IPS-18c (cell line): Measurements from ENCODE around the gene ARHGEF28.

ENCODE experiments used
- H3K4me3 ChIP-seq: 2 replicates; pipeline ENCODE4 v1.7.0; 2013; ENCODE audit warnings: low read depth, mild to moderate bottlenecking, low read length, moderate library complexity; ENCODE audit not compliant: insufficient read depth
- H3K9me3 ChIP-seq: one replicate; pipeline ENCODE4 v1.6.1; 2013; ENCODE audit warnings: mild to moderate bottlenecking, low read length, moderate library complexity; ENCODE audit not compliant: control insufficient read depth, insufficient read depth

The ARHGEF28 gene

DNA sequence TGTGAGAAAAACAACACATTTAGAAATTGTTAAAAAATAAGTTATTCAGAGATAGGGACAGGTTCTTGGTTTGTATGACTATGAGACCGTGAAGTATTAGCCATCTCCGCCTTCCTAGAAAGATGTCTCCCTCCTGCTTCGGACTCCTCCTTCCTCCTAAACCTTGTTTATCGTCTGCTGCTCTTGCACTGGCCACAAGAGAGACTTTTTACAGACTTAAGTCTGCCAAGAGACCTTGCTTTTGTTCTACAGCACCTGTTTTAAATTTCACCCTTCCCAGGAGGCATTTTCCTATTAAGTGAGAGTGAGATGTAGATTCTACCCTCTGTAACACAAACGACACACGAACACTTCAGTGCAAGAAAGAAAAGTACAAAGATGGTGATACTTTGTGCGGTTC lies 274.6 kb downstream of the ARHGEF28 start:
- H3K9me3 ChIP-seq: no peaks in the 10 kb centered on the region

DNA sequence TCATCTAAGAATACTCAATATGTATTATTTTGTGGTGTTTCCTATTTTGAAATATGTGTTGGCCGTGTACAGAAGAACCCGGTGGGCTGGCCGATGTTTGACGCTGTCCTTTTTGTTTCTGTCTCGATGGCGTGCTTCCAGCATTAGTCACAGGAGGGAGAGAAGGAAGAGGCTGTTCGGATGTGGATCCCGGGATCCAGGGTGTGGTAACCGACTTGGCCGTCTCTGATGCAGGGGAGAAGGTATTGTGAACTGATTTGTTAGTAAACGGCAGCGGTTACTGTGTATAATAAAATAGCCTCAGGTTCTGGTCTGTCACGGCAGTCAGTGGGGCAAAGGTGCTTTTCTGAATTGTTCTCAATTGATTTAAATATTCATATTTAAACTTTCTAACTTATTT lies 275.0 kb downstream of the ARHGEF28 start:
- H3K4me3 ChIP-seq: no peak overlapping the region
- no peaks in the 10 kb centered on the region for H3K9me3 ChIP-seq

More for the DNA sequence above, 274.6 kb downstream of the ARHGEF28 start:
- H3K4me3 ChIP-seq: no peak overlapping the region

DNA sequence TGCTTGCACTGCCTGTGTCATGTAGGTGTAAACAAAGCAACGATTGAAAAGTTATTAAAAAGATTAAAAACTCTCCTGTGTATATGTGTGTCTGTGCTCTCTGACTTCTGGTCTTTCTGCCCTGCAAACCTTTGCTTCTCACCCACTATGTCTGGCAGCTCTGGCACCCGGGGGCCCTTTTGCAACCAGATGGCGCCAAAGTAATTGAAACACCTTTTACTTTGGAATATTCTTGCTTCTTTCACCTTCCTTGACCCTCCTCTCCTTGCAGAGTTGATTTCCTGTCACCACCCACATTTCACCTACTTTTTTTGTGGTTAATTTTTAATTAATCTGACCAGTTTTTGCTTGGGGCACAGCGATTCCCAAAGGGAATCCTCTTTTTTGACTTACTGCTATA lies 275.5 kb downstream of the ARHGEF28 start:
- no peak overlapping the region for H3K4me3 ChIP-seq
- no peaks in the 10 kb centered on the region for H3K9me3 ChIP-seq

DNA sequence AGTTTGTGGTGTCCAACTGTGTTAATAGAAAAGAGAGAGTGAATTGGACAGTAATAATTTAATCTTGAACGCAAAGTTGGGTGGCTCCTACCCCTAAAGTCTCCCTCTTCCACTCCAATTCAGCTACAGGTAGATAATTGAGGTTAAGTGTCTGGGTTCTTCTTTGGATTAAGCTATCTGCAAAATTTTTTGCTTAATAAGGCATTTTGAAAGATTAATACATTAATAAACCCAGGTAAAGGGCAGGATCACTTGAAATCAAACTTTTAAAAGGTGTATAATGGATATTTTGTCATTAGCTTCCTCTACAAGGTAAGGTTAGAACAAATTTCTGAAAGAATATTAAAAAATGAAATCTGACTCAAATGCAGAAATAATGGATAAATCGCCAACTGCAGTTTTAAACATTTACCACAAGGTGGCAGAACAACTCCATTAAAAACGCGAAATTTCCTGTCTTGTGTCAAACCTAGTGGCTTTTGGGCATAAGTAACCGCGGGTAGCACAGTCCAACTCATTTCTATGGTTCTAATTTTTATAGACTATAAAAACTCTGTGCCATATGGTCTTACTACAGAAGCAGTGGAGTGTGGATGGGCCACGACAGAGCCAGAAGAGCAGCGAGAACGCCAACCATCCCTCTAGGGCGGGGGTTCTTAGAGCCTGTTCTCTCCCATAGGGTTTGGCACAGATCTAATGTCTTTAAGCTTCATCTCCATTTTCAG lies 276.5 kb downstream of the ARHGEF28 start:
- H3K4me3 ChIP-seq: no peak overlapping the region
- H3K9me3 ChIP-seq: no peaks in the 10 kb centered on the region

DNA sequence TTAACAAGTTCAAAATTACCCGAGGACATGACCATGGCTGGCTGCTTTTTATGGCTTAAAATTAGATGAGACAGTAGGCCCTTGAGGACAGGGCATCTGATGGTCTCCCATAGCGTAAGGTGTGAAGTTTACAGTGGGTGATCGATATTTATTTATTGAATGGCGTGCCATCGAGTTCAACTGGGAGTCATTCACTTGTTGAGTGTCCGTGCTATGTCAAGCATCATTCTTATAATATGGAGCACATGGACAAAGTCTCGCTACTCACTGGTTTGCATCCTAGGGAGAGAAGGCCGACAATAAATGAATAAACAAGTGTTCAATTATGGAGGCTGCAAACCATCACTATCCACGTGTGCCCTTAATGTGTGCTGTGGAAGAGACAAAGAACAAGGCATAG lies 277.2 kb downstream of the ARHGEF28 start:
- H3K4me3 ChIP-seq: no peak overlapping the region
- H3K9me3 ChIP-seq: no peaks in the 10 kb centered on the region

DNA sequence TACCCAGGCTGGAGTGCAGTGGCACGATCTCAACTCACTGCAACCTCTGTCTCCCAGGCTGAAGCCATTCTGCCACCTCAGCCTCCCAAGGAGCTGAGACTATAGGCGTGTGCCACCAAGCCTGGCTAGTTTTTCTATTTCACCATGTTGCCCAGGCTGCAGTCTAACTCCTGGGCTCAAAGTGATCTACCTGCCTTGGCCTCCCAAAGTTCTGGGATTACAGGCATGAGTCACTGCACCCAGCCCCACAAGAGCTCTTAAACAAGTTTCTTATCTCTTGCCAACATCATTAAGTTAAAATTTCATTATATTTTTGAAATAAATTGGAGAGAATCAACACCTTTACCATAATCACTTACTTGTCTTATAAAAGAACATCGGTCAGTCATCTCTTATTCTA lies 280.3 kb downstream of the ARHGEF28 start:
- Histone ChIP-seq H3K9me3 (no peaks in the 10 kb centered on the region), H3K4me3 (no peak overlapping the region)

DNA sequence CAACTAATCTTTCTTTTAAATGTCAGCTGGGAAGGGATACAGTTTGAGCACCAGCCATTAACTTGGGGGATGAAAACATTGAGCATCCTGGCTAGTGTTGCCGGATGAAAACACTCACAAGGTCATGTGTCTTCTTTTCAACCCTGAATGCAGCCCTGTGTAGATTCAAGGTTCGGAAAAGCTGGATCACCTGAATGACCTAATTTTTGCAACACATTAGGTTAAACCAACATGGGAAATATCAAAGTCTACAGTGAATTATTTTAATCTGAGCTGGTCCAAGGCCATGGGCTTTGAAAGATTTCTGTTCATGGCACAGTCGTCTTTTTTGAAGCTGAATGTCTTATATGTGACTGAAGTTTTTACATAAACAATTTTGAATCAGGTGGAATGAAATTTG lies 281.2 kb downstream of the ARHGEF28 start:
- no peak overlapping the region for H3K4me3 ChIP-seq
- H3K9me3 ChIP-seq: no peaks in the 10 kb centered on the region

DNA sequence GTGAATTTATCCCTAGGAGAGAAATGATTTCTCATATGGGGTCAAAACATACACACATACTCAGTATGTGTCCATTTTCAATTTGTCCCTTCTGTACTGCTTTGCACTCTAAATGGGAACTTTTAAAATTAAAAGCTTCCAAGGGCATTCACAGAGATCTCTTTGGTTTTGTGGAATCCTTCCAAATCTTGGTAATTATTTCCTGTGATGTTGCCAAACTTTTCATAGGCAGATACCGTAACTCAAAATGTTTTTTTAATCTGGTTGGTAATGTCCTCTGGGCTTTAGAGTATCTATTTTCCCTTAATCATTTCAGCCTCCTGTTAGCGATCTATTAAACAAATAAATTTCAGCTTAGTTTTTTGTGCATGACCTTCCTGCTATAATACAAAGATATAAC lies 282.4 kb downstream of the ARHGEF28 start:
- H3K9me3 ChIP-seq: no peaks in the 10 kb centered on the region
- H3K4me3 ChIP-seq: no peak overlapping the region

DNA sequence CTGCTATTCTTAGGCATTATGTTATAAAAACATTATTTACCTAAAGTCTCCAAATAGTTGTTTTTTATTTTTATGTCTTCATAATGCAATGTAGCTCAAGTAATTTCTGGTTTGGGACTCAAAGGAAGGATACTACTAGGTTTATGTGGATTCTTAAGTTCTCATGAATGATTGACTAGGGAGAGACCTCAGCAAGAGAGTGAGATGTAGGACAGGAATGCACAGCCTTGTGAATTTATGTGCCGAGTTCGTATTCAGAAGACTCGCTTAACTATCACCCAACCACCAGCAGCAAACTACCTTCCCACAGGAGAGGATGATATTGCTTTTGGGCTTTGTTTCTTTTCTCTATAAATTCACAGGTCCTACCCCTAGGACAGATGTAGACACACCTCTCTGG lies 282.9 kb downstream of the ARHGEF28 start:
- no peaks in the 10 kb centered on the region for H3K9me3 ChIP-seq
- H3K4me3 ChIP-seq: no peak overlapping the region

DNA sequence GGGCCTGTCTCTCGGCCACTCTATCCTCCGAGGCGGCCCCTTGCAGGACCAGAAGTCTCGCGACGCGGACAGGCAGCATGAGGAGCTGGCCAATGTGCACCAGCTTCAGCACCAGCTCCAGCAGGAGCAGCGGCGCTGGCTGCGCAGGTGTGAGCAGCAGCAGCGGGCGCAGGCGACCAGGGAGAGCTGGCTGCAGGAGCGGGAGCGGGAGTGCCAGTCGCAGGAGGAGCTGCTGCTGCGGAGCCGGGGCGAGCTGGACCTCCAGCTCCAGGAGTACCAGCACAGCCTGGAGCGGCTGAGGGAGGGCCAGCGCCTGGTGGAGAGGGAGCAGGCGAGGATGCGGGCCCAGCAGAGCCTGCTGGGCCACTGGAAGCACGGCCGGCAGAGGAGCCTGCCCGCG lies 283.5 kb downstream of the ARHGEF28 start:
- no peak overlapping the region for H3K4me3 ChIP-seq
- H3K9me3 ChIP-seq: no peaks in the 10 kb centered on the region

DNA sequence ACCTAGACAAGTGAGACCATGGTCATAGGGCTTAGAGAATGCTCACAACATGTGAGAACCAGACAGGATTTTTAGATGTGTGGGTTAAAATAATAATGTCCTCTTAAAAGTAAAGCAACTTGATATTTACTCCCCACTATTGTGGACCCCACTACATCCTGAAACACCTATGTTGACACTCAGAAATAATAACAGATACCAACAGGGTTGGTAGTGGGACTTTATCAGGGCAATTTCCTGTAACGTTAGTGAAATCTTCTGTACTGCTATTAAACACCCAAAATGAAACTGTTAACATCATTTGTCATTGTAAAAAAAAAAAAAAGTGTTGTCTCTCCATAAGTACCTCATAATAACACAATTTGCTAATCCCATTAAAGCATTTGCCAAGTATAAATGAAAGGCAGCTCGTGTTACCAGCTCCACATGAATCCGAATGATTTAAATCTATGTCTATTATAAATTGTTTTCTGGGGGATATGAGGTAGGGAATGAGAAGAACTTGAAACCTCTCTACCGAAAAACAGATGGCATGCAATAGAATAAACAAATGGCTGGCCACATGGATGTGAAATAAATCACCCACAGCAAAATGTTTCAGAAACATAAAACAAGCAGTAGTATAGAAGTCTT lies 285.9 kb downstream of the ARHGEF28 start:
- no peak overlapping the region for H3K4me3 ChIP-seq
- no peaks in the 10 kb centered on the region for H3K9me3 ChIP-seq

DNA sequence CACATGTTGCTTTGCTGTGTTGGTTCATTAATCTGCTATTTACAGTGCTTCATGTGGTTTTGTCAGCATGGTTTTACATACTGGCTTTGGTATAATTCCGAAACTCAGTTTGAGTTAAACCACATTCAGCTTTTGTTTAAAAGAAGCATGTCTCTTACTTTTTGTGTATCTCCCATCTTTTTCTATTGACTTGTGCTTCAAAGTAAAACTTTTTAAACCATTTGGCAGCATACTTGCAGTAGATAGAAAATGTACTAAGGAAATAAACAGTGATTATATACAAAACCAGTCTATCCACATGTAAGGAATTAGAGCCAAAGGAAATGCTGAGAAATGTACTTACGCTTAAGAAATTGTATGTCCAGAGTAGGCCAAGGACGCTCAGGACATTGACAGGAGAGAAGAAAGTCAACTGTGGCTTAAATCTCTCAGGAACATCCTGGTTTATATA lies 286.9 kb downstream of the ARHGEF28 start:
- Histone ChIP-seq H3K9me3 (no peaks in the 10 kb centered on the region), H3K4me3 (no peak overlapping the region)

DNA sequence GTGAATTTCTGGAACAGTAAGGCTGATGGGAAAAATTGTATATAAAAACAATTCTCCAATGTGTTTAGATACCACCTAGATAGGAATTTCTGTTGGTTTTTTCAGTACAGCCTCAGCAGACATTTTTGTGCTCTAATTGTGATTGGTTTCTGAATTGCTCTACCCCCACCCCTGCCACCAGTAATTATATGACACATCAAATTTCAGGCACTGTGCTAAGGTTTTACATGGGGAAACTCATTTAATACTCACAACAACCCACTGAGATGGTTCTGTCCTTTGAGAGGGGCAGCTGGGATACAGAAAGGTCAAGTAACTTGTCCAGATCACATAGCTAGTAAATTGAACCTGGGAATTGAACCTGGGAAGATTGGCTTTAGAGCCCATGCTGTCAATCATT lies 288.0 kb downstream of the ARHGEF28 start:
- Histone ChIP-seq H3K4me3 (no peak overlapping the region), H3K9me3 (no peaks in the 10 kb centered on the region)

DNA sequence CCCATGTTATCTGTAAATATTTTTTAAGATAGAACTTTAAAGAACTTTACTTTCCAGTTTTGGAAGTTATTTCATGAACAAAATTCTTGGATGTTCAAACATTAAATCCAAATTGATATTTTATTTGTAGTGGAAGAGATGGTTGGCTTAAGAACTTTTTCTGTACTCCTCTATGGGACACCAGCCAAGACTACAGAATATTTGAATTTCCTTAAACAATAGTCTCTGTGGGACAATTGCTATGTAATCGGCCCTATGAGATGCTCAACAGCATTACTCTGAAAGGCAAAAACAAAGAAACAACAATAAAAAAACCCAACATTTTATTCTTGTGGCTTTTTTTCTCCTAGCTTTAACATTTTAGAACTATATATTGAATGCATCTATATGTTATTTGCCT lies 289.3 kb downstream of the ARHGEF28 start:
- H3K9me3 ChIP-seq: no peaks in the 10 kb centered on the region
- no peak overlapping the region for H3K4me3 ChIP-seq

DNA sequence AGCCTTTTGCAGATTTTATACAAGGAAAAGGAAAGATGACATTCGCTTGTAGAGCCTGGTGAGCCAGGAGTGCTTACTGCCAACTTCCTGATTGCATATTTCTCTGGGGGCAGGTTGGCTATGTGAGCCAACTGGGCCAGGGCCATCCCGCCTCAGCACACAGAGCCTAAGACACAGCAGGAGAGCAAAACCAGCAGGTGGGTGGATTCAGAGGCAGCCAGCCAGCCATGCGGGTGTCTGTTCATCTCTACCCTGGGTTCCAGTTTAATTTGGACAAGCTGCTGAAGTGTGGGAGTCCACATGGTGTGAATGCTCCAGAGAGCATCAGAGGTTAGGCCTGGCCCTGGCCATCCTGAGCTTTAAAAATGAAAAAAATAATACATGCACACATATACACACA lies 291.4 kb downstream of the ARHGEF28 start:
- no peak overlapping the region for H3K4me3 ChIP-seq

DNA sequence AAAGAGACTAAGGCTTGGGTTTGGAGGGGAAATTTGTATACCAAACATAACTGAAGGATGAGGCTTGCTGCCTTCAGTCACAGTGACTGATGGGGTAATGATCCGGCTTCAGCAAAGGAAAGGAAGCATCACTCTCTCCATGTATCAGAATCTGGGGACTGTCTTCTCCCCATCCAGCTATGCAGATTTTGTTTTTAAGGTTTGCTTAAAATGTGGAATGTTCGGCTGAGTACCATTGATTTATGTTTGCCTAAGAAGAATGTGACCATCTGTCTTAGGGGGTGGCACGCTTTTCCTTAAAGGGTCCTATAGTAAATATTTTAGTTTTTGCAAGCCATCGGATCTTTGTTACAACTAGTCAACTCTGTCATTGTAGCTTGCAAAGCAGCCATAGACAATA lies 291.9 kb downstream of the ARHGEF28 start:
- Histone ChIP-seq H3K4me3 (no peak overlapping the region), H3K9me3 (no peaks in the 10 kb centered on the region)

More for the DNA sequence above, 291.4 kb downstream of the ARHGEF28 start:
- no peaks in the 10 kb centered on the region for H3K9me3 ChIP-seq

DNA sequence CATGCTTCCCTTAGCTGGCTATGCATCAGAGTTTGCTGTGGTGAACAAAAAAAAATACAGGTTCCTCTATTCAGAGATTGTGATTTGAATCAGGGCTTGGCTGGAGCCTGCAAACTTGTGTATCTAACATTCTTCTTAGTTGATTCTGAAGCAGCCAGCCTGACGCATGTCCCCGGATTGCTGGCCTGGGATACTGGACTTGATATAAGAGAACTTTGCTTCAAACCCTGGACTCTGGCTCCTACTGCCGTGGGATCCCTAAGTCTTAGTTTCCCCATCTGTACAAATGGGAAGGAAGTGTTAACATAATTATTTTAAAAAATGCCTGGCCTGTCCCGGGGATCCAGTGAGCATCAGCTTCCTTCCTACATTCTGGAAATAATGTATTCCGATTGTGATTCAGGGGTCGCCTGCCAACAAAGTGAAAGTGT lies 292.8 kb downstream of the ARHGEF28 start:
- no peak overlapping the region for H3K4me3 ChIP-seq
- H3K9me3 ChIP-seq: no peaks in the 10 kb centered on the region

DNA sequence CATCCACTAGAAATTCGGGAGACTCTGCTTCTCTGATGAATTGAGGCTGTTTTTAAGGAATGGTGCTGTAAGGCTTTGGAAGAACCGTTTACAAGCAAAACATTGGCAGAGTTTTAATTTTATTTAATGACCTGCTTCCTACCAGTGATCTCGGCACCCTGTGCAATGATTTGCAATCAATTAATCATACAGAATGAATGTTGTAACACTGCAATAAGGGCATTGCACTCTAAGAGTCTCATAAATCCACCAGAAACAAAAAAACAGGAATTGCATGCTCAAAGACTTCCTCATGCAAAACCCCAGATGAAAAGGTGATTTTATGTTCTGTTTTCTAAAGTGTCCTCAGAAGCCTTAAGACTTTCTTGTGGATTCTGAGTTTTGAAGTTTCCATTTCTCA lies 295.7 kb downstream of the ARHGEF28 start:
- H3K4me3 ChIP-seq: no peak overlapping the region
- H3K9me3 ChIP-seq: no peaks in the 10 kb centered on the region

DNA sequence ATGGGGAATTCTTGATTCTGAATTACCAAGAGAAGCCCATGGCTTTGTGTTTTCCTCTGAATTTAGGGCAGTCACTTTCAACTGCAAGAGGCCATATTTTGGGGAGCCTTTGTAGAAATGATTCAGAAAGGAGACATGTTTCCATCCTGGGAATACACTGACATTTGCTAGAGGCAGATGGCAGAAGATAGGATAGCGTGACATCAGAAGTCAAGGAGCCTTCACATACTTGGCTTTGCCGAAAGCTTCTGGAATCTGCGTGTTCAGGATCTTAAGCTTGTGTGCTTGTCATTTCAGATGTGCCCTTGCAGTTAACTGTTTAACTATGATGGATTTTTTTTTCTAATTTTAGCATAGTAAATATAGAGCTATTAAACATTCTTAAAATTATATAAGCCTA lies 296.2 kb downstream of the ARHGEF28 start:
- H3K9me3 ChIP-seq: no peaks in the 10 kb centered on the region

More for the DNA sequence above, 296.2 kb downstream of the ARHGEF28 start:
- H3K4me3 ChIP-seq: no peak overlapping the region
